GM12872 (cell line): ENCODE results near the gene FAM162A.

Source experiments
- TF ChIP-seq, protein P1 (sequence below): IDR thresholded peaks from 3 replicates; pipeline ENCODE4 v1.5.1; 2011; ENCODE audit warnings: low read depth, mild to moderate bottlenecking, low read length, moderate library complexity; ENCODE audit not compliant: insufficient read depth

Gene FAM162A

DNA sequence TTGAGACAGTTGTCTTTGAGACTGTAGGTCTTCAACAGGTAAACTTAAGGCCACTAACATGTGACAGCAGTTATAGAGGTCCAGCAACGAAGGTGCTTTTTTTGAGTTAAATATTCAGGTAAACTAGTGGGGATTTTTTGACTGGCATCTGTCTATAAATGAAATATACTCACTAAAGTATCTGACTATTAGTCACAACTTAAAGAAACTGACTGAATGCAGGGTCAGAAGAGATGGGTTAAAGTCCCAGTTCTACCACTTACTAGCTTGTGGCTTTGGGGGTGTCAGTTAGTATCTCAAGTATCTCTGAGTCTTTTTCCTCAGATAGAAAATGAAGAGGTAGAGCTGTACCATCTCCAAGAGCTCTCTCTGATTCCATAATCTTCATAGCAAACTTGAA lies 18.9 kb upstream of the FAM162A start:
- TF ChIP-seq, protein P1, sequence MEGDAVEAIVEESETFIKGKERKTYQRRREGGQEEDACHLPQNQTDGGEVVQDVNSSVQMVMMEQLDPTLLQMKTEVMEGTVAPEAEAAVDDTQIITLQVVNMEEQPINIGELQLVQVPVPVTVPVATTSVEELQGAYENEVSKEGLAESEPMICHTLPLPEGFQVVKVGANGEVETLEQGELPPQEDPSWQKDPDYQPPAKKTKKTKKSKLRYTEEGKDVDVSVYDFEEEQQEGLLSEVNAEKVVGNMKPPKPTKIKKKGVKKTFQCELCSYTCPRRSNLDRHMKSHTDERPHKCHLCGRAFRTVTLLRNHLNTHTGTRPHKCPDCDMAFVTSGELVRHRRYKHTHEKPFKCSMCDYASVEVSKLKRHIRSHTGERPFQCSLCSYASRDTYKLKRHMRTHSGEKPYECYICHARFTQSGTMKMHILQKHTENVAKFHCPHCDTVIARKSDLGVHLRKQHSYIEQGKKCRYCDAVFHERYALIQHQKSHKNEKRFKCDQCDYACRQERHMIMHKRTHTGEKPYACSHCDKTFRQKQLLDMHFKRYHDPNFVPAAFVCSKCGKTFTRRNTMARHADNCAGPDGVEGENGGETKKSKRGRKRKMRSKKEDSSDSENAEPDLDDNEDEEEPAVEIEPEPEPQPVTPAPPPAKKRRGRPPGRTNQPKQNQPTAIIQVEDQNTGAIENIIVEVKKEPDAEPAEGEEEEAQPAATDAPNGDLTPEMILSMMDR: no peak

- TF ChIP-seq, protein P1: no peak
Measured at GRCh38 chr3:122366379-122366749, 17.6 kb upstream of the FAM162A start.

GRCh38 chr3:122374034-122374433 lies 9.9 kb upstream of the FAM162A start:
- TF ChIP-seq, protein P1: no peak

DNA sequence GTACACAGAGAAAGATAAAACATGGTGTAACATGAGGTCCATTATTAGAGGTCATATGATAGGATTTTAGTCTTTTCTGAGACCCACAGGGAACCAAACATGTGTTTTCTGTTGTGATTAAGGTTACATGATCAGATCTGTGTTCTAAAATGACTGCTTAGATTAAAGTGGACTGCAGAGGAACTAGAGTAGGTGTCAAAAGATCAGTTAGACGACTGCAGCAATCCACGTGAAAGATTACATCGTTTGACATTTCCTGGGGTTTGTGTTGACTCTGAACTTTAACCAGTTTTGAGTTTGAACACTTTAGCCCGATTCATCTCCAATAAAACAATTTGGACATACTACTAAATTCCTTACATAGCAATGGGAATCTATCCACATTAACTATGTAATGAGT lies 6.0 kb upstream of the FAM162A start:
- TF ChIP-seq, protein P1: no peak

- TF ChIP-seq, protein P1: no peak
Measured at GRCh38 chr3:122382888-122383666, 905 bp upstream of the FAM162A start, which contains the start of gene MIX23. TSS of gene MIX23 (minus strand) at chr3:122383231. CDS start at chr3:122383224, 7 bp downstream.

DNA sequence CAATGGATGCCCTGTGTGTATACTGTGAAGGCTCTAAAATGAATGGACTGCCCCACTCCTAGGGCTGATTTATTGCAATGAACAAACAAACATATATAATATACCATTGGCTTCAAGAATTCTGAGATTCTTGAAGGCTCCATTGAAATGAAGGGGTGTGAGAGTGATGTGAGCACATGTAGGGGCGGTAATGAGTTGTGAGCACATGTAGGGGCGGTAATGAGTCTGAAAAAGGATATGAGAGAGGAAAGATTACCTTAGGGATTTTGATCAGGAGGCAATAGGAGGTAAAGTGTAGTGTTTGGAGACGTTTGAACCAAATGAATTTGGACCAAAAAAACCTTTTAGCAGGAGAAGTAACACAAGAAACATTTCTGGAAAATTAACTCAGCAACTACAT lies 3.7 kb downstream of the FAM162A start:
- TF ChIP-seq, protein P1: no peak

DNA sequence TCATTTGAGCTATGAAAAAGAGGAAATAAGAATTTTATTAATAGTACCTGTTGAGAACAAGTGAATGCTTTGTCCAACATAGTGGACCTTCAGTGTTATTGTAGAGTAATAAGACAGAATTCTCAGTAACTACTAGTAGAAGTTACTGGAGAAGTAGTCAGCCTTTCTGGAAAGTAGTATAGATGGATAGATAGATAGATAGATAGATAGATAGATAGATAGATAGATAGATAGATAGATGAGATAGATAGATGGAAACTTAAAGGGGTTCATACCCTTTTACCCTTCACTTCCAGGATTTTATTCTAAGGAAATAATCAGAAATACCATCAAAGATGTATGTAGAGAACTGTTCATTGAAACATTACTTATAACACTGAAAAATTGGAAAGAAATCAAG lies 5.2 kb downstream of the FAM162A start:
- TF ChIP-seq, protein P1: no peak

- TF ChIP-seq, protein P1: no peak
Measured at GRCh38 chr3:122389892-122390291, 5.9 kb downstream of the FAM162A start.
